ENCODE data around the gene ZNF678.

DNA sequence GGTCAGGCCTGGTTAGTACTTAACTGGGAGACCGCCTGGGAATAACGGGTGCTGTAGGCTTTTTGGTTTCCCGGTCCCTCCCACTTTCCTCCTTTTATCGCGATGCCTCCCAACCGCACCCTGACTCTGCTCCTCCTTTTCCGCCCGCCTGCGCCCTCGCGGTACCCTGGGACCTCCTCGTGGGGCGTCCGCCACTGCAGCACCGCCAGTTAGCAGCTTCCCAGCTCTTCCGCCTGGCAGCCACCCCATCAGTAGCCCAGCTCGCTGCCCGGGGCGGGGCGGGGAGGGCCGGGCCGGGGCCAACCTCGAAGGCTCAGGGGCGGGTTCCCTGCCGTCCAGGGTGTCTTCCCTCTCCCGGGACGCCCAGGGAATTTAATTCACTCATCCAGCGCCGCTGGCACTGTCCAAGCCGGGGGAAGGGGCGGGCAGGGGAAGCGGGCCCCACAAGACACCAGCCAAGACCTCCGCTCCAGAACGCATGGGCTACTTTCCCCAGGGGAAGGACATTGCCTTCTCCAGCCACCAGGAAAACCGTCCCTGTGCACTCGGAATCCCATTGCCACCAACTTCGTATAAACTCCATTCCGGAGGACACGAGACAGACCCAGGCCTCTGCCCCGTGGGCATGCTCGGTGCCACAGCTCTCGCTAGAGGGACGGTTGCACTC, 2.0 kb upstream of the ZNF678 start:
- TF ChIP-seq, protein P1, sequence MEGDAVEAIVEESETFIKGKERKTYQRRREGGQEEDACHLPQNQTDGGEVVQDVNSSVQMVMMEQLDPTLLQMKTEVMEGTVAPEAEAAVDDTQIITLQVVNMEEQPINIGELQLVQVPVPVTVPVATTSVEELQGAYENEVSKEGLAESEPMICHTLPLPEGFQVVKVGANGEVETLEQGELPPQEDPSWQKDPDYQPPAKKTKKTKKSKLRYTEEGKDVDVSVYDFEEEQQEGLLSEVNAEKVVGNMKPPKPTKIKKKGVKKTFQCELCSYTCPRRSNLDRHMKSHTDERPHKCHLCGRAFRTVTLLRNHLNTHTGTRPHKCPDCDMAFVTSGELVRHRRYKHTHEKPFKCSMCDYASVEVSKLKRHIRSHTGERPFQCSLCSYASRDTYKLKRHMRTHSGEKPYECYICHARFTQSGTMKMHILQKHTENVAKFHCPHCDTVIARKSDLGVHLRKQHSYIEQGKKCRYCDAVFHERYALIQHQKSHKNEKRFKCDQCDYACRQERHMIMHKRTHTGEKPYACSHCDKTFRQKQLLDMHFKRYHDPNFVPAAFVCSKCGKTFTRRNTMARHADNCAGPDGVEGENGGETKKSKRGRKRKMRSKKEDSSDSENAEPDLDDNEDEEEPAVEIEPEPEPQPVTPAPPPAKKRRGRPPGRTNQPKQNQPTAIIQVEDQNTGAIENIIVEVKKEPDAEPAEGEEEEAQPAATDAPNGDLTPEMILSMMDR (IDR thresholded peaks at IDR 0.05 in 4 of 5, conservative IDR thresholded peaks at IDR 0.05 in 1 of 5), result no peak
- TF ChIP-seq POLR2A (IDR thresholded peaks at IDR 0.05), result no peak
